ENCODE measurements around the gene MMS19.
A peak's percentile ranks its signal among the peaks of the same experiment; 100 is the strongest.
"Not testable (repeated sequence)": the region's sequence is repeated elsewhere in the genome, so short reads cannot be mapped to it uniquely, and the experiment has no call there.

Gene MMS19

DNA sequence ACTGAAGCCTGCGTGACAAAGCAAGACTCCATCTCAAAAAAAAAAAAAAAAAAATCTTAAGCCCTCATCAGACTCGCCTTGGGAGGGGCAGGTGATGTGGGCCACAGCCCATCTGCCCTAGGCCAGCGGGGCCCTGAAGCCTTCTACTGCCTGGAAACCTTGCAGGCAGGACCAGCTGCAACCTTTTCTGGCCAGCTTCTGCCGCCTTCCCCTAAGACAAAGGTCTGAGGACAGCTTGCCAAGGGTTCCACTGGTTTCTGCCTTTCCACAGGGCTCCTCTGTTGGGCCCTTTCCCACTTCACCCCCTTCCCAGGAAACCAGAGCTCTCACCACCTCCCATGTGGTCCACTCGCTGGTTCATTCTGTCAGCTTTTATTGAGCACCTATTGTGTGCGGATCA lies 35.7 kb upstream of the MMS19 start:
- H3K4me3 ChIP-seq (ENCODE audit: low read length), result no peak overlapping the region
- TF ChIP-seq, protein P1, sequence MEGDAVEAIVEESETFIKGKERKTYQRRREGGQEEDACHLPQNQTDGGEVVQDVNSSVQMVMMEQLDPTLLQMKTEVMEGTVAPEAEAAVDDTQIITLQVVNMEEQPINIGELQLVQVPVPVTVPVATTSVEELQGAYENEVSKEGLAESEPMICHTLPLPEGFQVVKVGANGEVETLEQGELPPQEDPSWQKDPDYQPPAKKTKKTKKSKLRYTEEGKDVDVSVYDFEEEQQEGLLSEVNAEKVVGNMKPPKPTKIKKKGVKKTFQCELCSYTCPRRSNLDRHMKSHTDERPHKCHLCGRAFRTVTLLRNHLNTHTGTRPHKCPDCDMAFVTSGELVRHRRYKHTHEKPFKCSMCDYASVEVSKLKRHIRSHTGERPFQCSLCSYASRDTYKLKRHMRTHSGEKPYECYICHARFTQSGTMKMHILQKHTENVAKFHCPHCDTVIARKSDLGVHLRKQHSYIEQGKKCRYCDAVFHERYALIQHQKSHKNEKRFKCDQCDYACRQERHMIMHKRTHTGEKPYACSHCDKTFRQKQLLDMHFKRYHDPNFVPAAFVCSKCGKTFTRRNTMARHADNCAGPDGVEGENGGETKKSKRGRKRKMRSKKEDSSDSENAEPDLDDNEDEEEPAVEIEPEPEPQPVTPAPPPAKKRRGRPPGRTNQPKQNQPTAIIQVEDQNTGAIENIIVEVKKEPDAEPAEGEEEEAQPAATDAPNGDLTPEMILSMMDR (IDR thresholded peaks at IDR 0.05; ENCODE audit: insufficient read depth, low read depth, low read length, missing control alignments), result no peak
- no peak for DNase-seq (ENCODE audit: low read depth)

DNA sequence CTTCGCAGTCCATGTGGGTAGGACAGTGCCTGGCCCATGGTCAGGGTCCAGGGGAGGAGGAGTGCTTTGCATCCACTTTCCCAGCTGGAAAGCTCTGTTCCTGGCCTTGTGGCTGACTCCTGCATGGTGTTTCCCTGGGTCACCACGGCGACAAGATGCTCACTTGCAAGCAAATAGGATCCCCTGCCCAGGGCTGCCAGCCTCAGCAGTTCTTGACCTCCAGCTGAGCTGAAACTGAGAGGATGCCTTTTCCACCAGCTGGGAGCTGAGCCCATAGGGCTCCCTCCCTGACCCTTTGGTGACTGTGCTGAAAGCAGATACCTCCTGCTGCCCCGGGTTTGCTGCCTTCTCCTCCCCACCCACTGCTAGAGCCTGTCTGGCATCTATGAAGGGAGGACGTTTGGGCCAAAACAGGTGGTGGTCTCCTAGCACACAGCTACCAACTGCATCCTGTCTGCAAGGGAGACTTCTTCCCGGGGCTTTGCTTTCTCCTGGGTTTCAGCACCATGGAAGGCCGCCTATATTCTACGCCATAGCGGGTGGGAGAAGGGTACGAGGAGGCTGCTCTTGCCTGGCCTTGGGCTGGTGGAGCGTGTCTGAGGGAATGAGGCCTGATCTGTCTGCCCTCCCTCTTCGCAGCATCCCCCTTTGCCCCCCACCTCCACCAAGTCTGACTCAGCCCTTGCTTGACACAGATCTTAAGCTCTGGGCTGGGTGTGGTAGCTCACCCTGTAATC lies 34.9 kb upstream of the MMS19 start:
- no peak overlapping the region for H3K4me3 ChIP-seq (ENCODE audit: low read length)
- DNase-seq (ENCODE audit: low read depth), result no peak
- TF ChIP-seq, protein P1 (IDR thresholded peaks at IDR 0.05; ENCODE audit: insufficient read depth, low read depth, low read length, missing control alignments), result no peak

DNA sequence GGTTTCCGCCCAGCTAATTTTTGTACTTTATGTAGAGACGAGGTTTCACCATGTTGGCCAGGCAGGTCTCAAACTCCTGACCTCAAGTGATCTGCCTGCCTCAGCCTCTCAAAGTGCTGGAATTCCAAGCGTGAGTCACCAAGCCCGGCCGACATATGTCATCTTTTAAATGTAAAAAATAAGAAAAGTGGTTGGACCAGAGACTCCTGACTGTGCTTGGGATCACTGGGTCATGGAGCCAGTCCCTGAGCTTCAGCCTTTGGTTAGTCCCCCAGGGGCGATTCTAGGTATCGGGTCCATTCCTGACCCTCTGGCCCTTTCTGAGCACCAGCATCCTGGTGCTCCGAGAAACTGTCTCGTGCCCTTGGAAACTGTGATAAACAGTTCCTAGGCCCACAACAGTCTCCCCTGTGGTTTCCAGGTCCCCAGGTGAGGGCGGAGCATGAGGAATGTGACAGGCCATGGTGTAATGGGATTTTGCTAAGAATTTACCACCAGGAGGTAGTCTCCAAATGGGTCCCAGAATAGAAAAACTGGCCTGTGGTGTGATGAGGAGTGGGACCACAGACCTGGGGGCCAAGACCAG lies 33.3 kb upstream of the MMS19 start:
- H3K4me3 ChIP-seq (ENCODE audit: low read length), result no peak overlapping the region
- DNase-seq (ENCODE audit: low read depth), result peak; percentile 43
- TF ChIP-seq, protein P1 (IDR thresholded peaks at IDR 0.05; ENCODE audit: insufficient read depth, low read depth, low read length, missing control alignments), result no peak

DNA sequence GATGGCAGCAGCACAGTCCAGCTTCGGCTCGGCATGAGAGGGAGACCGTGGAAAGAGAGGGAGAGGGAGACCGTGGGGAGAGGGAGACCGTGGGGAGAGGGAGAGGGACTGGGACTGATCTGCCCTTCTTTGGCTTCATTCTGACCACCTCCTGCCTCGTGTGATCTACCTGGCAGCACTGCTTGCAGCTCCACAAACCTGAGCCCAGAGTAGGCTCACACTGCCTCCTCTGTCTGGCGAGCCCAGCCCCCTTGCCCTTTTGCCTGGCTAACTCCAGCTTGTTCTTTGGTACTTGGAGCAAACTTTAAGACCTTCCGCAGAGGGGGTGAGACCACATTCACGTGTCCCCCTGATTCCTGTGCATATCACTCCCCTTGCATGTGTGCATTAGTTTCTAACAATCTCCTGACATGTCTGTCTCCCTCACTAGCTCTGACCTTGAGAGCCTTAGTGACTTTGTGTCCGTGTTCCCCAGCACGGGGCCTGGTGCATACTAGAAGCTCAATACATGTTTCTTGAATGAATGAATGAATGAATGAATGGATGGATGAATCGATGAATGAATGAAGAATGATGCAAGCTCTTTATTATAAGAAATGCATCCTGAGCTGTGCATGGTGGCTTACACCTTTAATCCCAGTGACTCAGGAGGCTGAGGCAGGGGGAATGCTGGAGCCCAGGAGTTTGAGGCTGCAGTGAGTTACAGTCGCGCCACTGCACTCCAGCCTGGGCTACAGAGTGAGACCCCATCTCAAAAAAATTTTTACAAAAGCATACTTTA lies 31.7 kb upstream of the MMS19 start:
- TF ChIP-seq, protein P1 (IDR thresholded peaks at IDR 0.05; ENCODE audit: insufficient read depth, low read depth, low read length, missing control alignments), result no peak
- no peak overlapping the region for H3K4me3 ChIP-seq (ENCODE audit: low read length)
- no peak for DNase-seq (ENCODE audit: low read depth)

DNA sequence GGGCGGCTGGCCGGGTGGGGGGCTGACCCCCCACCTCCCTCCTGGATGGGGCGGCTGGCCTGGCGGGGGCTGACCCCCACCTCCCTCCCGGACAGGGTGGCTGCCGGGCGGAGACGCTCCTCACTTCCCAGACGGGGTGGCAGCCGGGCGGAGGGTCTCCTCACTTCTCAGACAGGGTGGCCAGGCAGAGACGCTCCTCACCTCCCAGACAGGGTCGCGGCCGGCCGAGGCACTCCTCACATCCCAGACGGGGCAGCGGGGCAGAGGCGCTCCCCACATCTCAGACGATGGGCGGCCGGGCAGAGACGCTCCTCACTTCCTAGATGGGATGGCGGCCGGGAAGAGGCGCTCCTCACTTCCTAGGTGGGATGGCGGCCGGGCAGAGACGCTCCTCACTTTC lies 30.7 kb upstream of the MMS19 start:
- DNase-seq (ENCODE audit: low read depth); H3K4me3 ChIP-seq (ENCODE audit: low read length): not testable (repeated sequence)

DNA sequence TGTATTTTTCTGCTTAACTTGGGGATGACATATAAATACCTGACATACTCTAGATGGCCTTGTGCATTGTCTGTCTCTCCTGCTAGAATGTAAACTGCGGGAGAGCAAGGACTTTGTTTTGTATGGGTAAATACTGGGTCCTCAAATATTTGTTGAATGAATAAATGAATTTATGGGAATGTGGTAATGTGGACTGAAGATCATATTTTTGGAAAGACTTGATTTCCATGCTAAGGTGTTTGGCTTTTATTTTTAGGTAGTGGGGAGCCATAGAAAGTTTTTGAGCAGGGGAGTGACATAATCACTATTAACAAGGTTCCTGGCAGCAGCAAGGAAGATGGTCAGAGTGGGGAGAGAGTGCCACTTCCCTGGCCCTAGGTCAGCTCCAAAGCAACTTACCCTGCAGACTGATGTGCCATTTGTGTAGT lies 27.5 kb upstream of the MMS19 start:
- no peak overlapping the region for H3K4me3 ChIP-seq (ENCODE audit: low read length)
- TF ChIP-seq, protein P1 (IDR thresholded peaks at IDR 0.05; ENCODE audit: insufficient read depth, low read depth, low read length, missing control alignments), result no peak
- no peak for DNase-seq (ENCODE audit: low read depth)

DNA sequence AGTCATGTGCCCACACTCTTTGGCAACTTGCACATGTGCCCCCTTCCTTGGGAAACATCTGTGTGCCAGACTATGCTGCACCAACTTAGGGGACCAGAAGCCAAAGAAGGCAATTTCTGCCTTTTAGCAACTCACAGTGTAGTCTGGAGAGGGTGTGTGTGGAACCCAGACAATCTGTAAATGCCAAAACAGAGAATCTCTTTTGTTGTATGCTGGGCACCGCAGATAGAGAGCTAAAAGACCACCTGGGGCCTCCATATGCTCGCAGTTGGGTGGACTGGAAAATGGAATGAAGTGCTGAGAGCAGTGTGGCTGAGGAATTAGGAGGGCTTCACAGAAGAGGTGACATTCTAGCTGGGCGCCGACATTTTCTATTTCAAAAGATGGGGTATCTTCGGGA lies 26.9 kb upstream of the MMS19 start:
- TF ChIP-seq, protein P1 (IDR thresholded peaks at IDR 0.05; ENCODE audit: insufficient read depth, low read depth, low read length, missing control alignments), result no peak
- H3K4me3 ChIP-seq (ENCODE audit: low read length), result no peak overlapping the region
- DNase-seq (ENCODE audit: low read depth), result no peak
